ENCODE results near the gene FHL3.

FHL3 gene

GRCh38 chr1:38005195-38006007 is at the start of gene FHL3:
TSS of gene FHL3 (minus strand) at chr1:38005514. CDS start at chr1:37999412, 6,102 bp downstream.
- H3K27me3 ChIP-seq (ENCODE audit: control insufficient read depth in 1 of 2, insufficient read depth in 2 of 2, low read length in 2 of 2) = no peaks in the 10 kb centered on the region
- H3K4me1 ChIP-seq (ENCODE audit: control insufficient read depth, insufficient read depth, low read length) = peaks cover 37% of the 10 kb centered on the region
- peak within 1 kb of the TSS; percentile 83 to 90 for H3K9ac ChIP-seq (ENCODE audit: low read length in 2 of 2)
- no peaks in the 10 kb centered on the region for H3K36me3 ChIP-seq (ENCODE audit: control insufficient read depth in 2 of 2, insufficient read depth in 2 of 2, low read length in 2 of 2)
- no peaks in the 10 kb centered on the region for H3K9me3 ChIP-seq (ENCODE audit: control insufficient read depth in 2 of 2, low read length in 2 of 2)
- H3K27ac ChIP-seq (ENCODE audit: low read length) = peak within 1 kb of the TSS; percentile 75
- H3K4me3 ChIP-seq (ENCODE audit: low read length in 2 of 2) = peak within 1 kb of the TSS; percentile 86 to 94

GRCh38 chr1:38053416-38054091 is 48.2 kb upstream of the FHL3 start:
- Histone ChIP-seq H3K36me3 (ENCODE audit: control insufficient read depth in 2 of 2, insufficient read depth in 2 of 2, low read length in 2 of 2) (no peaks in the 10 kb centered on the region), H3K27me3 (ENCODE audit: control insufficient read depth in 1 of 2, insufficient read depth in 2 of 2, low read length in 2 of 2) (peaks cover 2 to 21% of the 10 kb centered on the region in 2 donors), H3K27ac (ENCODE audit: low read length) (no peak overlapping the region), H3K4me3 (ENCODE audit: low read length in 2 of 2) (no peak overlapping the region), H3K9ac (ENCODE audit: low read length in 2 of 2) (no peak overlapping the region), H3K9me3 (ENCODE audit: control insufficient read depth in 2 of 2, low read length in 2 of 2) (no peaks in the 10 kb centered on the region), H3K4me1 (ENCODE audit: control insufficient read depth, insufficient read depth, low read length) (no peaks in the 10 kb centered on the region)

- Histone ChIP-seq H3K9me3 (ENCODE audit: control insufficient read depth in 2 of 2, low read length in 2 of 2) (no peaks in the 10 kb centered on the region), H3K27me3 (ENCODE audit: control insufficient read depth in 1 of 2, insufficient read depth in 2 of 2, low read length in 2 of 2) (peaks cover 2 to 21% of the 10 kb centered on the region in 2 donors), H3K4me3 (ENCODE audit: low read length in 2 of 2) (no peak overlapping the region), H3K9ac (ENCODE audit: low read length in 2 of 2) (no peak overlapping the region), H3K4me1 (ENCODE audit: control insufficient read depth, insufficient read depth, low read length) (peaks cover 3% of the 10 kb centered on the region), H3K36me3 (ENCODE audit: control insufficient read depth in 2 of 2, insufficient read depth in 2 of 2, low read length in 2 of 2) (no peaks in the 10 kb centered on the region), H3K27ac (ENCODE audit: low read length) (no peak overlapping the region)
Observed at GRCh38 chr1:38052750-38053415, 47.6 kb upstream of the FHL3 start.

GRCh38 chr1:38051079-38051543 is 45.8 kb upstream of the FHL3 start:
- H3K27ac ChIP-seq (ENCODE audit: low read length) = no peak overlapping the region
- peaks cover 14% of the 10 kb centered on the region for H3K4me1 ChIP-seq (ENCODE audit: control insufficient read depth, insufficient read depth, low read length)
- H3K4me3 ChIP-seq (ENCODE audit: low read length in 2 of 2) = no peak overlapping the region
- no peaks in the 10 kb centered on the region for H3K9me3 ChIP-seq (ENCODE audit: control insufficient read depth in 2 of 2, low read length in 2 of 2)
- H3K9ac ChIP-seq (ENCODE audit: low read length in 2 of 2) = no peak overlapping the region
- no peaks in the 10 kb centered on the region for H3K36me3 ChIP-seq (ENCODE audit: control insufficient read depth in 2 of 2, insufficient read depth in 2 of 2, low read length in 2 of 2)
- peaks cover 2 to 21% of the 10 kb centered on the region in 2 donors for H3K27me3 ChIP-seq (ENCODE audit: control insufficient read depth in 1 of 2, insufficient read depth in 2 of 2, low read length in 2 of 2)

GRCh38 chr1:38050397-38051078 is 45.2 kb upstream of the FHL3 start:
- Histone ChIP-seq H3K4me1 (ENCODE audit: control insufficient read depth, insufficient read depth, low read length) (peaks cover 17% of the 10 kb centered on the region), H3K36me3 (ENCODE audit: control insufficient read depth in 2 of 2, insufficient read depth in 2 of 2, low read length in 2 of 2) (no peaks in the 10 kb centered on the region), H3K9ac (ENCODE audit: low read length in 2 of 2) (no peak overlapping the region), H3K4me3 (ENCODE audit: low read length in 2 of 2) (no peak overlapping the region), H3K9me3 (ENCODE audit: control insufficient read depth in 2 of 2, low read length in 2 of 2) (no peaks in the 10 kb centered on the region), H3K27ac (ENCODE audit: low read length) (no peak overlapping the region), H3K27me3 (ENCODE audit: control insufficient read depth in 1 of 2, insufficient read depth in 2 of 2, low read length in 2 of 2) (peaks cover 6 to 21% of the 10 kb centered on the region in 2 donors)

- H3K9me3 ChIP-seq (ENCODE audit: control insufficient read depth in 2 of 2, low read length in 2 of 2) = no peaks in the 10 kb centered on the region
- peak overlapping the region; percentile 18 to 21 for H3K9ac ChIP-seq (ENCODE audit: low read length in 2 of 2)
- H3K4me3 ChIP-seq (ENCODE audit: low read length in 2 of 2) = peak overlapping the region; percentile 53 to 75
- peaks cover 20% of the 10 kb centered on the region for H3K4me1 ChIP-seq (ENCODE audit: control insufficient read depth, insufficient read depth, low read length)
- peaks cover 31% of the 10 kb centered on the region in 2 donors for H3K27me3 ChIP-seq (ENCODE audit: control insufficient read depth in 1 of 2, insufficient read depth in 2 of 2, low read length in 2 of 2)
- H3K27ac ChIP-seq (ENCODE audit: low read length) = no peak overlapping the region
- H3K36me3 ChIP-seq (ENCODE audit: control insufficient read depth in 2 of 2, insufficient read depth in 2 of 2, low read length in 2 of 2) = no peaks in the 10 kb centered on the region
Observed at GRCh38 chr1:38047603-38048141, 42.4 kb upstream of the FHL3 start.

GRCh38 chr1:38046884-38047602 is 41.7 kb upstream of the FHL3 start:
- peak overlapping the region in 1 of 2 donors; percentile 18 for H3K9ac ChIP-seq (ENCODE audit: low read length in 2 of 2)
- H3K4me1 ChIP-seq (ENCODE audit: control insufficient read depth, insufficient read depth, low read length) = peaks cover 20% of the 10 kb centered on the region
- H3K9me3 ChIP-seq (ENCODE audit: control insufficient read depth in 2 of 2, low read length in 2 of 2) = no peaks in the 10 kb centered on the region
- H3K27ac ChIP-seq (ENCODE audit: low read length) = no peak overlapping the region
- H3K4me3 ChIP-seq (ENCODE audit: low read length in 2 of 2) = peak overlapping the region; percentile 53 to 75
- H3K36me3 ChIP-seq (ENCODE audit: control insufficient read depth in 2 of 2, insufficient read depth in 2 of 2, low read length in 2 of 2) = no peaks in the 10 kb centered on the region
- H3K27me3 ChIP-seq (ENCODE audit: control insufficient read depth in 1 of 2, insufficient read depth in 2 of 2, low read length in 2 of 2) = peaks cover 36 to 37% of the 10 kb centered on the region in 2 donors

- Histone ChIP-seq H3K9ac (ENCODE audit: low read length in 2 of 2) (peak within 1 kb of the TSS; percentile 18 to 21), H3K4me1 (ENCODE audit: control insufficient read depth, insufficient read depth, low read length) (peaks cover 20% of the 10 kb centered on the region), H3K27me3 (ENCODE audit: control insufficient read depth in 1 of 2, insufficient read depth in 2 of 2, low read length in 2 of 2) (peaks cover 39 to 43% of the 10 kb centered on the region in 2 donors), H3K9me3 (ENCODE audit: control insufficient read depth in 2 of 2, low read length in 2 of 2) (no peaks in the 10 kb centered on the region), H3K27ac (ENCODE audit: low read length) (no peak within 1 kb of the TSS), H3K4me3 (ENCODE audit: low read length in 2 of 2) (peak within 1 kb of the TSS; percentile 53 to 75), H3K36me3 (ENCODE audit: control insufficient read depth in 2 of 2, insufficient read depth in 2 of 2, low read length in 2 of 2) (no peaks in the 10 kb centered on the region)
Observed at GRCh38 chr1:38046333-38046883, 41.1 kb upstream of the FHL3 start, which contains the start of gene POU3F1. TSS of gene POU3F1 (minus strand) at chr1:38046793. CDS start at chr1:38046743, 50 bp downstream.

- no peaks in the 10 kb centered on the region for H3K9me3 ChIP-seq (ENCODE audit: control insufficient read depth in 2 of 2, low read length in 2 of 2)
- H3K4me1 ChIP-seq (ENCODE audit: control insufficient read depth, insufficient read depth, low read length) = peaks cover 20% of the 10 kb centered on the region
- peak overlapping the region in 1 of 2 donors; percentile 57 for H3K4me3 ChIP-seq (ENCODE audit: low read length in 2 of 2)
- H3K27ac ChIP-seq (ENCODE audit: low read length) = no peak overlapping the region
- H3K9ac ChIP-seq (ENCODE audit: low read length in 2 of 2) = no peak overlapping the region
- H3K36me3 ChIP-seq (ENCODE audit: control insufficient read depth in 2 of 2, insufficient read depth in 2 of 2, low read length in 2 of 2) = no peaks in the 10 kb centered on the region
- peaks cover 46 to 50% of the 10 kb centered on the region in 2 donors for H3K27me3 ChIP-seq (ENCODE audit: control insufficient read depth in 1 of 2, insufficient read depth in 2 of 2, low read length in 2 of 2)
Observed at GRCh38 chr1:38045401-38046332, 40.4 kb upstream of the FHL3 start.

Measured in stomach smooth muscle (tissue), 2 donors.